Heart left ventricle (tissue), 16 donors: ENCODE results near the gene DUSP28. TPM values are rescaled to one million over a fixed set of nuclear protein-coding genes. Genes with fewer than 3 reads are reported as not detected.
A peak's percentile ranks its signal among the peaks of the same experiment; 100 is the strongest.

Experiments used
- ATAC-seq, 4 donors: fragments of 200-7000 bp; cut with Tn5 transposase; one replicate each; pipeline ENCODE4 v1.9.1; 2020 to 2022; ENCODE audit warnings: moderate library complexity in 4 of 4, mild to moderate bottlenecking in 3 of 4, moderate number of reproducible peaks in 1 of 4
- DNase-seq, 5 donors: peaks; one replicate each; pipeline ENCODE4 v3.0.0-alpha.2; 2020
- H3K27ac ChIP-seq, 12 donors: fragments of 200-600 bp; sonication (generic) in 4 of 12; one replicate each; pipeline versions ENCODE4 v1.5.0 to v1.8.0; 2016 to 2022; ENCODE audit warnings: mild to moderate bottlenecking in 2 of 12
- H3K27me3 ChIP-seq, 9 donors: fragments of 200-600 bp; sonication (generic) in 2 of 9; one replicate each; pipeline versions ENCODE4 v1.5.1 to v1.8.0; 2016 to 2022; ENCODE audit warnings: mild to moderate bottlenecking in 3 of 9
- H3K36me3 ChIP-seq, 9 donors: fragments of 200-600 bp; sonication (generic) in 2 of 9; one replicate each; pipeline versions ENCODE4 v1.5.0 to v1.8.0; 2018 to 2022; ENCODE audit warnings: mild to moderate bottlenecking in 2 of 9
- H3K4me1 ChIP-seq, 12 donors: fragments of 200-600 bp; sonication (generic) in 4 of 12; one replicate each; pipeline versions ENCODE4 v1.5.0 to v1.8.0; 2016 to 2022; ENCODE audit warnings: mild to moderate bottlenecking in 3 of 12
- H3K4me3 ChIP-seq, 12 donors: fragments of 200-600 bp; sonication (generic) in 4 of 12; one replicate each; pipeline versions ENCODE4 v1.5.0 to v1.8.0; 2017 to 2022; ENCODE audit warnings: mild to moderate bottlenecking in 9 of 12, moderate library complexity in 4 of 12
- H3K9me3 ChIP-seq, 12 donors: fragments of 200-600 bp; sonication (generic) in 4 of 12; one replicate each; pipeline versions ENCODE4 v1.5.0 to v1.8.0; 2016 to 2022; ENCODE audit warnings: mild to moderate bottlenecking in 1 of 12
- POLR2A ChIP-seq, 2 donors: fragments of 450-650 bp; IDR thresholded peaks; one replicate each; pipeline ENCODE4 v1.6.1; 2017; ENCODE audit warnings: antibody characterized with exemption in 2 of 2, mild to moderate bottlenecking in 2 of 2, moderate library complexity in 2 of 2
- WGBS, 4 donors: extraction: QIAGEN DNeasy Blood & Tissue Kit in 2 of 4; methylation state at CpG; one replicate each; pipeline versions ENCODE4 v1.1.5 to v1.1.7; 2013 to 2018; 5-methylcytosine and 5-hydroxymethylcytosine counted together
- intact Hi-C, 10 donors: fragments of 100-400 bp; cut with DNase I; formaldehyde crosslinking; loops; one replicate each; pipeline versions ENCODE4 v1.11.1 to v1.14.2; 2022
- polyA plus RNA-seq, 2 donors: library from polyadenylated mRNA; stranded (reverse); fragments of 200-250 nt; gene quantifications; one replicate each; pipeline ENCODE4 v1.2.3, GENCODE V29; 2013
- total RNA-seq, 9 donors: library from RNA; depleted of rRNA in 2 of 9; stranded (reverse); fragments of >200 nt in 2 of 9; fragmentation: NEBNext Ultra II Directional in 3 of 9; extraction: Animal tissue kit (Norgen Biotek cat#: 25700) in 3 of 9; gene quantifications; one replicate each; pipeline versions ENCODE4 v1.1.0 to v1.2.4, GENCODE V29; 2016 to 2023
- TF ChIP-seq, protein P1 (sequence below), 12 donors: fragments of 200-600 bp; sonication (generic) in 4 of 12; IDR thresholded peaks; one replicate each; pipeline versions ENCODE4 v1.5.0 to v1.8.0; 2018 to 2022; ENCODE audit warnings: antibody characterized with exemption in 12 of 12, mild to moderate bottlenecking in 5 of 12
- donor health status: ischemic (EF 13 %, LVEDD 7.1; RV severe dilation, severe dysfunction).
- donor health status: healthy with polysubstance abuse.
- donor health status: DM: no; HTN: yes; CAD: no.
- donor health status: DM: no; HTN: no; CAD: no.
- donor health status: ischemic (EF 25% LVEDD 6.9; RV normal size, moderate dysfunction).
- donor health status: ischemic (EF 25% LVEDD 5.7; RV mildly dilated, moderate dysfunction).
- donor health status: healthy.
- donor health status: DM: yes; HTN: yes; CAD: no.
- donor health status: ischemic (EF 35%, LVEDD 5.7; RV mildly dilated, moderate dysfunction).
- donor health status: nonischemic (EF 11% LVEDD 7.7; RV severe dilation, severe dysfunction).
- donor health status: DM: yes; HTN: yes; CAD: no.
- donor health status: PGD.
- donor health status: ischemic (EF 29% LVEDD 5.4; RV normal size, mild dysfunction).
- donor health status: nonischemic (EF 23%, LVEDD 6.1; RV moderate dilation, normal function).

Gene DUSP28
- total and polyA plus RNA-seq, 11 donors: 3.6 to 23.9 (median 13.3) TPM

DNA sequence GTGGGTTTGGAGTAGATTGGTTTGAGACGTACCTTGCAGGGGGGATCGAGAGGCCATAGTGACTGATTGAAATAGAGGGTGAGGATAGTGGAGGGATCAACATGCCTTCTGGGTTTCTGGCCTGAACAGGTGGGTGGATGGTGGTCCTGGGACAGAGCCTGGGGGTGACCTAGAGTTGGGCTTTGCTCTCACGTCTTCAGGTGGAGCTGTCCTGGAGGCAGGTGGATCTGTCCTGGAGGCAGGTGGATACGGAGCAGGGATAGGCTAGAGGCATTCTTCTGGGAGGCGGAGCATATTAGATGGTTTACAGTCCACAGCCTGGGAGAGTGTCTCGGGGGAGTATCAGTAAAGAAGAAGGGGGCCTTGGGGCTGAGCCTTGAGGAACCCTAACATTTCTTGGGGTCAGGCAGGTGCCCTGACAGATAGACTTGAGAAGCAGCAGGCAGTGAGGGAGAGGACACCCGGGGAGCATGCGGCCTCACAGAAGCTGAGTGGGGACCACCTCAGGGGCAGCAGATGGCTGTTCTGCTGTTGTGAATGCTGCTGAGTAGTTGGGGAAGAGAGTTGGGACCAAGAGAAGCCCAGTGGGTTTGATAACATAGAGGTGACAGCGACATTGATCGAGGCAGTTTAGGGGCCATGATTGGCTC, 28.0 kb downstream of the DUSP28 start:
- Histone ChIP-seq H3K27ac (peak overlapping the region in 2 of 12 donors; percentile 98), H3K4me1 (peaks cover 7 to 70% (median 35%) of the 10 kb centered on the region in 12 donors), H3K9me3 (no peaks in the 10 kb centered on the region), H3K36me3 (peaks cover 0 to 40% (median 22%) of the 10 kb centered on the region in 9 donors), H3K4me3 (peak overlapping the region in 8 of 12 donors; percentile 76 to 97 (median 86)), H3K27me3 (no peaks in the 10 kb centered on the region)
- WGBS, 4 donors: 79 to 86% (median 83%) methylated on average over 10 of the region's 10 CpGs
- intact Hi-C loops: loop anchor here in 1 of 10 donors (10.0 kb wide), 1 partner anchor 353 kb away; no protein-coding TSS in a partner anchor
- TF ChIP-seq POLR2A (IDR thresholded peaks at IDR 0.05): no peak
- TF ChIP-seq, protein P1, sequence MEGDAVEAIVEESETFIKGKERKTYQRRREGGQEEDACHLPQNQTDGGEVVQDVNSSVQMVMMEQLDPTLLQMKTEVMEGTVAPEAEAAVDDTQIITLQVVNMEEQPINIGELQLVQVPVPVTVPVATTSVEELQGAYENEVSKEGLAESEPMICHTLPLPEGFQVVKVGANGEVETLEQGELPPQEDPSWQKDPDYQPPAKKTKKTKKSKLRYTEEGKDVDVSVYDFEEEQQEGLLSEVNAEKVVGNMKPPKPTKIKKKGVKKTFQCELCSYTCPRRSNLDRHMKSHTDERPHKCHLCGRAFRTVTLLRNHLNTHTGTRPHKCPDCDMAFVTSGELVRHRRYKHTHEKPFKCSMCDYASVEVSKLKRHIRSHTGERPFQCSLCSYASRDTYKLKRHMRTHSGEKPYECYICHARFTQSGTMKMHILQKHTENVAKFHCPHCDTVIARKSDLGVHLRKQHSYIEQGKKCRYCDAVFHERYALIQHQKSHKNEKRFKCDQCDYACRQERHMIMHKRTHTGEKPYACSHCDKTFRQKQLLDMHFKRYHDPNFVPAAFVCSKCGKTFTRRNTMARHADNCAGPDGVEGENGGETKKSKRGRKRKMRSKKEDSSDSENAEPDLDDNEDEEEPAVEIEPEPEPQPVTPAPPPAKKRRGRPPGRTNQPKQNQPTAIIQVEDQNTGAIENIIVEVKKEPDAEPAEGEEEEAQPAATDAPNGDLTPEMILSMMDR (IDR thresholded peaks at IDR 0.05): no peak
- ATAC-seq: no peak
- DNase-seq: no peak

DNA sequence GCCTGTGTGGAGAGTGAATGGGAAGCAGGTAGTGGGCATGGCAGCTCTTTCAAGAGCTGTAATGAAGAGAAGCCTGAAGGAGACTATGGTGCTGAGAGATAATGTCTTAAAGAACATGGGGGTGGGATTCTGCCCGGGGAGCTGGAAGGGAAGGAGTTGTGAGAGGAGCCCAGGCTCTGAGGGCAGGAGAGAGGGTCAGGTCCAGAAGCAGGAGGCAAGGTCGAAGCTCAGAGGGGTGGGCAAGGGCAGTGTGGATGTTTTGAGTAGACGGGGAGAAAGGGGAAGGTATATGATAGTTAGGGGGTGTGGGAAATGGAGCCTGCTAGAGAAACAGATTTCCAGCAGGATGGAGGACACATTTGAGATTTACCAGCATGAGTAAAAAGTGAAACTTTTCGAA, 28.5 kb downstream of the DUSP28 start:
- peaks cover 0 to 40% (median 22%) of the 10 kb centered on the region in 9 donors for H3K36me3 ChIP-seq
- intact Hi-C loops: loop anchor here in 1 of 10 donors (10.0 kb wide), 1 partner anchor 354 kb away; no protein-coding TSS in a partner anchor

DNA sequence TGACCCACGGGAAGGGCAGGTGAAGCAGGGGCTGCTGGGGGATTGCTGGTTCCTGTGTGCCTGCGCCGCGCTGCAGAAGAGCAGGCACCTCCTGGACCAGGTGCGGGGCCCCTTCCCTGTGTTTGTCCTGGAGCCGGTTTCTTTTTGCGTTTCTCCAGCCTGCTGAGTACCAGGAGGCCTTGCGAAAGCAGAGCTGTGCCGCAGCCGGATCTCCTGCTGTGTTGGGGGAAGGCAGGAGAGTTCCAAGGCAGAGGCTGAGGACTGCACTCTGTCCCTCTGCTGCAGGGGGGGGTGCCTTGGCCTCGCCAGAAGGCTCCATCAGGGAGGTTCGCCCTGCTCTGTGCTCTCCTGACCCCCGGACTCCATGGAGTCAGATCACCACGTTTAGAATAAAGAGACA, 29.2 kb downstream of the DUSP28 start:
- DNase-seq: peak in 1 of 5 donors; percentile 19
- intact Hi-C loops: loop anchor here in 1 of 10 donors (10.0 kb wide), 1 partner anchor 355 kb away; no protein-coding TSS in a partner anchor
- Histone ChIP-seq H3K27ac (peak overlapping the region in 4 of 12 donors; percentile 25 to 75 (median 46)), H3K36me3 (peaks cover 0 to 40% (median 22%) of the 10 kb centered on the region in 9 donors), H3K27me3 (no peaks in the 10 kb centered on the region), H3K4me3 (no peak overlapping the region), H3K4me1 (peaks cover 7 to 75% (median 41%) of the 10 kb centered on the region in 12 donors), H3K9me3 (no peaks in the 10 kb centered on the region)
- TF ChIP-seq POLR2A (IDR thresholded peaks at IDR 0.05): no peak
- TF ChIP-seq, protein P1 (IDR thresholded peaks at IDR 0.05): no peak
- WGBS, 4 donors: 79 to 86% (median 84%) methylated on average over 9 to 14 of the region's 14 CpGs
- ATAC-seq: no peak

More for the DNA sequence above, 28.5 kb downstream of the DUSP28 start:
- Histone ChIP-seq H3K27ac (no peak overlapping the region), H3K4me3 (no peak overlapping the region), H3K9me3 (no peaks in the 10 kb centered on the region), H3K4me1 (peaks cover 7 to 75% (median 39%) of the 10 kb centered on the region in 12 donors), H3K27me3 (no peaks in the 10 kb centered on the region)
- ATAC-seq (no peak), DNase-seq (no peak)
- TF ChIP-seq, protein P1 (IDR thresholded peaks at IDR 0.05): no peak
- no peak for TF ChIP-seq POLR2A (IDR thresholded peaks at IDR 0.05)
- WGBS, 4 donors: 79 to 89% (median 86%) methylated on average over 4 of the region's 4 CpGs

DNA sequence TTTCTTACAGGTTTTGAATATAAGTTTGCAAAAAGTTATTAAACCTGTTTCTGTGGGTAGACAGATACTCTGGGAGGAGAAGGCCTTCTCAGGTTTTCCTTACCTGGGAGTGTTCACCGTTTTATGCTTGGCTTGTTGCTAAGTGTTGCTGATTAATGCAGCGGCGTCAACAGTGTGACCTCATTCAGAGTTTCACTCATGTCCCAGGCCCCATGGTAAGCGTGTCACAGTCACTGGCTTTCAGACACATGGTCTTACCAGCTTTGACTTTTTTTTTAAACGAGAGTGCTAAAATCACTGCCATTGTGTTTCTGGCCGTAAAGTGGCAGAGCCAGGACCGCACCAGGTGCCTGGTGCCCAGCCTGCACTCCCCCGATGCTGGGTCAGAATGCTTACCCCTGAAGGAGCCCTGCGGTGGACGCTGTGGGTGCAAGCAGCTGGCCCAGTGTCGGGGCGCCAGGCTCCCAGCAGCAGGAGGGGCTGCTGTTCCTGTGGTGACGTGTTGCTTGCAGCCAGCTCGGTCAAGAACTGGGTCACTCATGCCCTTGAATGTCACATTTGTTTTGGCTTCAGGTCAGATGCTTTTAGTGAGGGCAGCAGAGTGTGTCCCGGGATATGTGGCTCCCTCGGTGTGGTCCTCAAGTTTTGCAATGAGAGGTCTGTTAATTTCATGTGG, 29.8 kb downstream of the DUSP28 start:
- Histone ChIP-seq H3K27me3 (no peaks in the 10 kb centered on the region), H3K36me3 (peaks cover 0 to 41% (median 22%) of the 10 kb centered on the region in 9 donors), H3K4me1 (peaks cover 4 to 75% (median 40%) of the 10 kb centered on the region in 12 donors), H3K4me3 (no peak overlapping the region), H3K9me3 (no peaks in the 10 kb centered on the region), H3K27ac (peak overlapping the region in 4 of 12 donors; percentile 25 to 75 (median 46))
- TF ChIP-seq POLR2A (IDR thresholded peaks at IDR 0.05): no peak
- TF ChIP-seq, protein P1 (IDR thresholded peaks at IDR 0.05): no peak
- DNase-seq: peak in 2 of 5 donors; percentile 25 to 51
- intact Hi-C loops: loop anchor here in 2 of 10 donors (10.0 kb wide), 2 partner anchors 115 to 355 kb away; no protein-coding TSS in a partner anchor
- 43 to 71% (median 67%) methylated on average over 10 to 16 of the region's 16 CpGs for WGBS, 4 donors
- no peak for ATAC-seq
